Hematopoietic multipotent progenitor cell treated with erythropoietin and hydrocortisone succinate and interleukin-3 and kit ligand, for 4 days (in vitro differentiated cells): Measurements from ENCODE around the gene GRK5.

Experiments
- DNase-seq: peaks from one replicate; pipeline ENCODE4 v3.0.0-alpha.2; 2015

The GRK5 gene

DNA sequence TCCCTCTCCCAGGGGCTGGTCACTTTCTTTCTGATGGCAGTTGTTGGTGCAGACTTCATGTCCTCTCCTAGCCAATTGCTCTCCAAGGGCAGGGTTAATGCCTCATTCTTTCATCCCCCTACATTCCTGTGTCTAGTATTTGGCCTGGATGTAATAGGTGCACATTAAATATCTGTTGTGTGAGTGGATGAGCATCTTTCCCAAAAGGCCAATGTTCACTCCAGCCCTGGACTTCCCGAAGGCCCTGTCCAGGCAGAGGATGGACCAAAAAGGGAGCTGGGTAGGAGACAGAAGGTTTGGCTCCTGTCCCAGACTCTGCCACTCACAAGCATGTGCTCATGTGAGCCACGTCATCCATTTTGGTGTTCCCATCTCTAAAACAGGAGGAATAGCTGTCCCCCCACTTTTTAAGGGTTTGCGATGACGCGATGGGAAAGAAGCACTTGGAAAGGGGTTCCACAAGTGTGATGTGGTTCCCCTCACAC is 287.7 kb downstream of the GRK5 start:
- DNase-seq = no peak

DNA sequence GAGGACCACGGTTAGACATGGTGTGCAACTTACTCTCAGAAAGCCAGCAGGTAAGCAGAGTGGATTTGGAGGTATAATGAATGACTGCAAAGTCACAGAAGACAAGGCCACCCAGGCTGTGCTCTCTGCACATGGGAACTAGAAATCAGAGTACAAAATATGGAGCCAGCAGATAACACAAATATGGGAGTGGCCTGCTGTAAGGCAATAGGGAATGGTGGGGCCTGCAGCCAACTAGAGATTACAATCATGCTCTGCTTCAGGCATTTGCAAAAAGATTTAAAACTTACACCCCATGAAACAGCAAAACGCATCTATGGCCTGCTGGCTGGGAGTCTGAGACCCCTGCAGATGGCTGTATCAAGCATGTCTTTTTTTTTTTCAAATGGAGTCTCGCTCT is 288.2 kb downstream of the GRK5 start:
- peak; percentile 63 for DNase-seq

GRCh38 chr10:119496273-119496672 is 288.9 kb downstream of the GRK5 start:
- no peak for DNase-seq

GRCh38 chr10:119497243-119497642 is 289.9 kb downstream of the GRK5 start:
- no peak for DNase-seq

DNA sequence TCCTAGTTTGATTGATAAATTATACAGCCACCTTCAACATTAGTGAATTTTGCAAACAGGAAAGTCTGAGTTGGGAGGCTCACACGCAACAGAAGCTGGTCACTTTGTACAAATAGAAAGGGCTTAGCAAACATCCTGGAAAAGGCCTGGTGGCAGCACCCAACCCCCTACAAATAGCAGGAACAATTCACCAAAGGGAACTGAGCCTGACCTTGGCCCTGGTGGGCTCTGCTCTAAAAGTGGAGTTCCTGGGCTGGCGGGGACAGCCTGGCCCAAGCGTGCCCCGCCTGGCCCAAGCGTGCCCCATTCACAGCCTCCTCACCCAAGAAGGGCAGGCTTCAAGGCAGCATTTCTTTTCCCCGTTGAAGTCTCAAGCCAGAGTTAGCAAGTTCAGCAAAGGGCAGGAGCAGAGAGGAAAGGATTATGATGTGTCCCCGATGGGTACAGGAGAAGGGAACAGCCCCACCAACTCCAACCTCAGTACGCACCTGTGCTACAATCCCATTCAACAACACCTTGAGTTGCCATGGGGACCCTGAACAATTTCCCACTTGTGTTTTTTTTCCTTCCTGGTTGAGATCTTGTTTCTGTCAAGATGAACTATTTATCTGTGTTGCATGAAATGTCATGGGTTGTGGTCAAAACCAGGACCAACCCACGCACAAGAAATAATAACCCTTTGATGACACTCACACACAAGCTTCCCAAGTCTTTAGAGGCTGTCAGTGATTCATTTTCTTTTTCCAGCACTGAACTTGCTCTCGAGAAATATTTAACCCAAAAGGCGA is 291.7 kb downstream of the GRK5 start:
- no peak for DNase-seq

GRCh38 chr10:119499677-119500002 is 292.3 kb downstream of the GRK5 start:
- no peak for DNase-seq

GRCh38 chr10:119500123-119500795 is 292.9 kb downstream of the GRK5 start:
- no peak for DNase-seq

- no peak for DNase-seq
Measured at GRCh38 chr10:119500821-119501220, 293.4 kb downstream of the GRK5 start.

GRCh38 chr10:119501690-119502089 is 294.3 kb downstream of the GRK5 start:
- no peak for DNase-seq

DNA sequence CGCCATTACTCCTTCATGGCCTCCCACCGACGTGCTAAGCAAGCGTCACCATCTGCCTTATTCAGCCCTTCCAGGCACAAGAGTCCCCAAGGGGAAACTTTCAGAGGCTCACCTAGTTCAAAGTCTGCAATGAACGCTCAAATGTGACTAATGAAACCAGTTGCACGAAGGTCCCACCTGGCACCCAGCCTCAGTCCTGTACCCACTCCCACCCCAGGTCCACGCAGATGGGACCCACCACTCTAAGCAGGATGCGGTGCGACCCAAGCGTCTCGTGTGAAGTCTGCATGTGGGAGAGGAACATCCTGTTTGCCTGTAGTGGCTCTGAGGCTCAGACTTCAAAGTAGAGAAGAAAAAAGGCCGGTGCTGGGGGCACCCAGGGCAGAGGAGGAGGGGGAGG is 294.8 kb downstream of the GRK5 start:
- peak; percentile 45 for DNase-seq

DNA sequence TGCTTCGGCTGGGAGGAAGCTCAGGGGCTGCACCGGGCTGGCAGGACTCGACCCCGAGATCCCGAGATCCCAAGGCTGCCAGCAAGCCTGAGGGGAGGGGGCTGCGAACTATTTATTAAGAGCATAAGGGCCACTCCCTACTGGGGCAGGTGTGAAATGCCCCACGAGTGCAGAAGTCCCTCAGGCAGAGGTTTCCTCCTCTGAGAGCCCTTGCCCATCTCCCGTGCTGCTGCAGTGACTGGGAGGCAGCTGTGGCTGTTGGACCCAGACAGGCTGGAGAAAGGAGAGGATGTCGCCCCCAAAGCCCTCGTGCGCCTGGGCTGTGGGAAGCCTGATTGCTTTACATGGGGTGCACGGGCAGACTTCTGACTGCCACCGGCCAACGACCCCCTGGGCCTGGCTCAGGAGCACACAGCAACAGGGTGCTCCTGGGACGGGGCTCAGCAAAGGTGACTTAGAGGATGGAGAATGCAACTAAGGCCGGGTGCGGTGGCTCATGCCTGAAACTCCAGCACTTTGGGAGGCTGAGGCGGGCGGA is 295.3 kb downstream of the GRK5 start:
- no peak for DNase-seq

GRCh38 chr10:119503821-119504220 is 296.4 kb downstream of the GRK5 start:
- no peak for DNase-seq

DNA sequence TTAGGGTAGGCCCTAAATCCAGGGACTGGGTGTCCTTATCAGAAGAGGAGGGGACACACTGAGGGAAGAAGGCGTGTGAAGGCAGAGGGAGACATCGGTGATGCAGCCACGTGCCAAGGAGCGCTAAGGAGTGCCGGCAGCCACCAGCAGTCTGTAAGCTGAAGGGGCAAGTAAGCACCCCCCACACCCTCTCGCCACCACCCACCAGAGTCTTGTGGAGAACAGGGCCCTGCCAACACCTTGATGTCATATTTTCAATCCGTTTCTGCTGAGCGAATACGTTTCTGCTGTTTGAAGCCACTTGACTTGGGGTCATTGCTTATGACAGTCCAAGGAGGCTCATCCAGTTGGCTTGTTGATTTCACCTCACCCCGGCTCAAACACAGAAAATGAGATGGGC is 297.3 kb downstream of the GRK5 start:
- no peak for DNase-seq

- DNase-seq = no peak
Measured at GRCh38 chr10:119505131-119505551, 297.8 kb downstream of the GRK5 start.
